ENCODE measurements around the gene ADAMTS1. TPM values are rescaled to one million over a fixed set of nuclear protein-coding genes. Genes with fewer than 3 reads are reported as not detected.

The ADAMTS1 gene
- total RNA-seq, 1 donor from 2014 or later: 7.5 TPM

Other genes with a start within 250 kb of the ADAMTS1 start
- 1.4 TPM for gene ADAMTS5, start 121.7 kb upstream of the ADAMTS1 start, total RNA-seq

Data from occipital lobe (tissue), 1 donor.